Left lobe of liver (tissue), 2 donors: Measurements from ENCODE around the gene CCDC51. TPM values are rescaled to one million over a fixed set of nuclear protein-coding genes. Genes with fewer than 3 reads are reported as not detected.
"Not testable (repeated sequence)": the region's sequence is repeated elsewhere in the genome, so short reads cannot be mapped to it uniquely, and the experiment has no call there.

Experiments
- ATAC-seq: fragments of 200-7000 bp; cut with Tn5 transposase; one replicate; pipeline ENCODE4 v1.9.1; 2020; ENCODE audit warnings: mild to moderate bottlenecking, moderate library complexity
- DNase-seq: peaks from one replicate; pipeline ENCODE4 v3.0.0-alpha.2; 2020; ENCODE audit warnings: low spot score
- total RNA-seq: library from RNA; stranded (reverse); gene quantifications from one replicate; pipeline ENCODE4 v1.2.1, GENCODE V29; 2021
- donor health status: DM: no; HTN: no; CAD: no; lungs with moderate emphysema.
- donor health status: DM: no; HTN: yes; CAD: no.

The CCDC51 gene
- total RNA-seq = 9.2 TPM

GRCh38 chr3:48439820-48440589, at the start of gene CCDC51, which contains the start of gene TMA7:
CCDC51 (minus strand) TSS chr3:48440119; CDS start chr3:48435128, 4,991 bp downstream.
TMA7 (plus strand) TSS chr3:48440257; CDS start chr3:48440297, 40 bp downstream.
- ATAC-seq = peak; percentile 94

GRCh38 chr3:48486952-48487351, 47.0 kb upstream of the CCDC51 start:
- ATAC-seq (no peak), DNase-seq (no peak)

More at GRCh38 chr3:48439820-48440589, at the start of gene CCDC51, which contains the start of gene TMA7:
- peak; percentile 98 for DNase-seq

- not testable (repeated sequence) for DNase-seq, ATAC-seq
Observed at GRCh38 chr3:48482822-48483221, 42.9 kb upstream of the CCDC51 start.

- ATAC-seq, DNase-seq: not testable (repeated sequence)
Observed at GRCh38 chr3:48480891-48481290, 41.0 kb upstream of the CCDC51 start.

GRCh38 chr3:48478626-48479555, 39.0 kb upstream of the CCDC51 start:
- no peak for ATAC-seq
- DNase-seq = no peak

GRCh38 chr3:48477959-48478520, 38.1 kb upstream of the CCDC51 start:
- DNase-seq = no peak
- ATAC-seq = no peak

- ATAC-seq = no peak
Observed at GRCh38 chr3:48476426-48477053, 36.6 kb upstream of the CCDC51 start.

GRCh38 chr3:48475188-48475587, 35.3 kb upstream of the CCDC51 start:
- no peak for ATAC-seq
- no peak for DNase-seq

More at GRCh38 chr3:48476426-48477053, 36.6 kb upstream of the CCDC51 start:
- DNase-seq = no peak

- ATAC-seq = no peak
- no peak for DNase-seq
Observed at GRCh38 chr3:48474619-48475018, 34.7 kb upstream of the CCDC51 start.

- not testable (repeated sequence) for ATAC-seq, DNase-seq
Observed at GRCh38 chr3:48474031-48474430, 34.1 kb upstream of the CCDC51 start.

GRCh38 chr3:48473617-48473952, 33.7 kb upstream of the CCDC51 start:
- ATAC-seq (no peak), DNase-seq (no peak)

- DNase-seq = peak; percentile 95
- peak; percentile 71 for ATAC-seq
Observed at GRCh38 chr3:48472923-48473616, 33.2 kb upstream of the CCDC51 start.

GRCh38 chr3:48472673-48472922, 32.7 kb upstream of the CCDC51 start:
- DNase-seq (no peak), ATAC-seq (peak; percentile 0)

GRCh38 chr3:48470286-48470685, 30.4 kb upstream of the CCDC51 start:
- DNase-seq (peak; percentile 97), ATAC-seq (peak; percentile 45)

GRCh38 chr3:48469046-48469915, 29.4 kb upstream of the CCDC51 start:
- DNase-seq = peak; percentile 52
- no peak for ATAC-seq

GRCh38 chr3:48468329-48468731, 28.4 kb upstream of the CCDC51 start:
- peak; percentile 94 for DNase-seq
- peak; percentile 41 for ATAC-seq

- ATAC-seq = no peak
- DNase-seq = peak; percentile 59
Observed at GRCh38 chr3:48467473-48468267, 27.8 kb upstream of the CCDC51 start.

GRCh38 chr3:48467110-48467454, 27.2 kb upstream of the CCDC51 start:
- DNase-seq (no peak), ATAC-seq (no peak)
